ENCODE results near the gene ZNF423. TPM values are rescaled to one million over a fixed set of nuclear protein-coding genes. Genes with fewer than 3 reads are reported as not detected.

The ZNF423 gene
- total RNA-seq, 1 experiment from 2014 or later: 0.49 TPM

- no peaks in the 10 kb centered on the region for H3K4me1 ChIP-seq (ENCODE audit: control insufficient read depth, insufficient read depth, low read length)
- H3K36me3 ChIP-seq (ENCODE audit: control insufficient read depth, insufficient read depth, low read length): no peaks in the 10 kb centered on the region
- ChIA-PET CTCF (no interaction called here), POLR2A (no interaction called here)
- intact Hi-C loops (cut with micrococcal nuclease; ENCODE audit: unreplicated experiment) (no loop called here), in situ Hi-C loops (cut with HindIII; ENCODE audit: low pct_unique_long_range_greater_than_20kb, low sequenced_read_pairs) (no loop called here)
- H3K27ac ChIP-seq (ENCODE audit: low read length): no peak overlapping the region
- H3K9me3 ChIP-seq (ENCODE audit: control insufficient read depth, insufficient read depth, low read depth, low read length): no peaks in the 10 kb centered on the region
- no peak overlapping the region for H3K4me3 ChIP-seq (ENCODE audit: low read depth in 2 of 2, low read length in 2 of 2)
- ATAC-seq: no peak
- BruUV-seq (replicated peaks): no TSS peak
- TF ChIP-seq TCF7L2 (IDR thresholded peaks at IDR 0.05; ENCODE audit: low read depth, low read length): no peak
- TF ChIP-seq POLR2AphosphoS5 (IDR thresholded peaks at IDR 0.05; ENCODE audit: low read depth, low read length): no peak
- no peak for TF ChIP-seq REST (IDR thresholded peaks at IDR 0.05; ENCODE audit: insufficient read depth in 1 of 2, low read depth in 2 of 2, low read length in 1 of 2)
- TF ChIP-seq SIN3A (IDR thresholded peaks at IDR 0.05; ENCODE audit: borderline replicate concordance, insufficient read depth, low read depth, low read length): no peak
- TF ChIP-seq, protein P1, sequence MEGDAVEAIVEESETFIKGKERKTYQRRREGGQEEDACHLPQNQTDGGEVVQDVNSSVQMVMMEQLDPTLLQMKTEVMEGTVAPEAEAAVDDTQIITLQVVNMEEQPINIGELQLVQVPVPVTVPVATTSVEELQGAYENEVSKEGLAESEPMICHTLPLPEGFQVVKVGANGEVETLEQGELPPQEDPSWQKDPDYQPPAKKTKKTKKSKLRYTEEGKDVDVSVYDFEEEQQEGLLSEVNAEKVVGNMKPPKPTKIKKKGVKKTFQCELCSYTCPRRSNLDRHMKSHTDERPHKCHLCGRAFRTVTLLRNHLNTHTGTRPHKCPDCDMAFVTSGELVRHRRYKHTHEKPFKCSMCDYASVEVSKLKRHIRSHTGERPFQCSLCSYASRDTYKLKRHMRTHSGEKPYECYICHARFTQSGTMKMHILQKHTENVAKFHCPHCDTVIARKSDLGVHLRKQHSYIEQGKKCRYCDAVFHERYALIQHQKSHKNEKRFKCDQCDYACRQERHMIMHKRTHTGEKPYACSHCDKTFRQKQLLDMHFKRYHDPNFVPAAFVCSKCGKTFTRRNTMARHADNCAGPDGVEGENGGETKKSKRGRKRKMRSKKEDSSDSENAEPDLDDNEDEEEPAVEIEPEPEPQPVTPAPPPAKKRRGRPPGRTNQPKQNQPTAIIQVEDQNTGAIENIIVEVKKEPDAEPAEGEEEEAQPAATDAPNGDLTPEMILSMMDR (IDR thresholded peaks at IDR 0.05): no peak
- no peak for DNase-seq (ENCODE audit: low read depth, low spot score)
- no peaks in the 10 kb centered on the region for H3K27me3 ChIP-seq (ENCODE audit: control insufficient read depth, insufficient read depth, low read length)
Observed at GRCh38 chr16:49838441-49839016, 17.4 kb downstream of the ZNF423 start.

- Histone ChIP-seq H3K27ac (ENCODE audit: low read length) (no peak overlapping the region), H3K4me1 (ENCODE audit: control insufficient read depth, insufficient read depth, low read length) (no peaks in the 10 kb centered on the region), H3K4me3 (ENCODE audit: low read depth in 2 of 2, low read length in 2 of 2) (no peak overlapping the region), H3K9me3 (ENCODE audit: control insufficient read depth, insufficient read depth, low read depth, low read length) (no peaks in the 10 kb centered on the region), H3K27me3 (ENCODE audit: control insufficient read depth, insufficient read depth, low read length) (no peaks in the 10 kb centered on the region), H3K36me3 (ENCODE audit: control insufficient read depth, insufficient read depth, low read length) (no peaks in the 10 kb centered on the region)
- no TSS peak for BruUV-seq (replicated peaks)
- intact Hi-C loops (cut with micrococcal nuclease; ENCODE audit: unreplicated experiment) (no loop called here), in situ Hi-C loops (cut with HindIII; ENCODE audit: low pct_unique_long_range_greater_than_20kb, low sequenced_read_pairs) (no loop called here)
- TF ChIP-seq POLR2AphosphoS5 (IDR thresholded peaks at IDR 0.05; ENCODE audit: low read depth, low read length) (no peak), TCF7L2 (IDR thresholded peaks at IDR 0.05; ENCODE audit: low read depth, low read length) (no peak), REST (IDR thresholded peaks at IDR 0.05; ENCODE audit: insufficient read depth in 1 of 2, low read depth in 2 of 2, low read length in 1 of 2) (no peak), SIN3A (IDR thresholded peaks at IDR 0.05; ENCODE audit: borderline replicate concordance, insufficient read depth, low read depth, low read length) (no peak)
- TF ChIP-seq, protein P1 (IDR thresholded peaks at IDR 0.05): no peak
- POLR2A ChIA-PET: no interaction called here
- DNase-seq (ENCODE audit: low read depth, low spot score) (no peak), ATAC-seq (no peak)
- CTCF ChIA-PET: no interaction called here
Observed at GRCh38 chr16:49837688-49838410, 18.1 kb downstream of the ZNF423 start.
